HEK293T (cell line): ENCODE data around the gene GRM5.

Source experiments
- CTCF ChIA-PET: fragments of 350-600 bp; formaldehyde crosslinking; extraction: SDS; loops from one replicate; lab custom pipeline; 2021; ENCODE audit warnings: antibody characterized with exemption, inconsistent platforms; lab: Yijun Ruan, JAX
- POLR2A ChIA-PET: fragments of 350-600 bp; formaldehyde crosslinking; extraction: SDS; loops from one replicate; lab custom pipeline; 2020; ENCODE audit warnings: antibody characterized with exemption, inconsistent platforms; lab: Yijun Ruan, JAX
- DNase-seq: peaks from one replicate; pipeline ENCODE4 v3.0.0; 2012; ENCODE audit warnings: mixed read lengths; ENCODE audit errors: extremely low spot score
- ARNT ChIP-seq: fragments of 450-650 bp; IDR thresholded peaks from 2 replicates; pipeline ENCODE4 v1.6.1; 2017; ENCODE audit warnings: mild to moderate bottlenecking
- BHLHE40 ChIP-seq: fragments of 450-650 bp; IDR thresholded peaks from 2 replicates; pipeline ENCODE4 v1.6.1; 2016; ENCODE audit warnings: mild to moderate bottlenecking, moderate library complexity, borderline replicate concordance
- CTBP1 ChIP-seq: fragments of 450-650 bp; IDR thresholded peaks from 2 replicates; pipeline ENCODE4 v1.6.1; 2016; ENCODE audit warnings: borderline replicate concordance
- ELF4 ChIP-seq: fragments of 450-650 bp; IDR thresholded peaks from 2 replicates; pipeline ENCODE4 v1.6.1; 2017; ENCODE audit warnings: antibody characterized with exemption
- FOXA1 ChIP-seq: fragments of 450-650 bp; IDR thresholded peaks from 2 replicates; pipeline ENCODE4 v1.6.1; 2016; ENCODE audit warnings: mild to moderate bottlenecking
- FOXK2 ChIP-seq: fragments of 450-650 bp; IDR thresholded peaks from 2 replicates; pipeline ENCODE4 v1.6.1; 2016; ENCODE audit warnings: mild to moderate bottlenecking
- FOXM1 ChIP-seq: fragments of 450-650 bp; IDR thresholded peaks from 2 replicates; pipeline ENCODE4 v1.6.1; 2017; ENCODE audit warnings: mild to moderate bottlenecking, borderline replicate concordance
- HDGF ChIP-seq: fragments of 450-650 bp; IDR thresholded peaks from 2 replicates; pipeline ENCODE4 v1.6.1; 2017; ENCODE audit warnings: antibody characterized with exemption, borderline replicate concordance
- L3MBTL2 ChIP-seq: fragments of 450-650 bp; conservative IDR thresholded peaks from 2 replicates; pipeline ENCODE4 v1.6.1; 2016; ENCODE audit warnings: mild to moderate bottlenecking
- LEF1 ChIP-seq: fragments of 450-650 bp; IDR thresholded peaks from 2 replicates; pipeline ENCODE4 v1.6.1; 2017; ENCODE audit warnings: mild to moderate bottlenecking, borderline replicate concordance
- NFRKB ChIP-seq: fragments of 450-650 bp; IDR thresholded peaks from 2 replicates; pipeline ENCODE4 v1.6.1; 2016; ENCODE audit warnings: mild to moderate bottlenecking, moderate library complexity
- PKNOX1 ChIP-seq: fragments of 450-650 bp; IDR thresholded peaks from 2 replicates; pipeline ENCODE4 v1.6.1; 2016
- SP1 ChIP-seq: fragments of 450-650 bp; IDR thresholded peaks from 2 replicates; pipeline ENCODE4 v1.6.1; 2017
- SUZ12 ChIP-seq: fragments of 450-650 bp; IDR thresholded peaks from 2 replicates; pipeline ENCODE4 v1.6.1; 2016; ENCODE audit warnings: mild to moderate bottlenecking
- TARDBP ChIP-seq: fragments of 450-650 bp; IDR thresholded peaks from 2 replicates; pipeline ENCODE4 v1.6.1; 2016
- ZNF384 ChIP-seq: fragments of 450-650 bp; IDR thresholded peaks from 2 replicates; pipeline ENCODE4 v1.6.1; 2016

Gene GRM5

DNA sequence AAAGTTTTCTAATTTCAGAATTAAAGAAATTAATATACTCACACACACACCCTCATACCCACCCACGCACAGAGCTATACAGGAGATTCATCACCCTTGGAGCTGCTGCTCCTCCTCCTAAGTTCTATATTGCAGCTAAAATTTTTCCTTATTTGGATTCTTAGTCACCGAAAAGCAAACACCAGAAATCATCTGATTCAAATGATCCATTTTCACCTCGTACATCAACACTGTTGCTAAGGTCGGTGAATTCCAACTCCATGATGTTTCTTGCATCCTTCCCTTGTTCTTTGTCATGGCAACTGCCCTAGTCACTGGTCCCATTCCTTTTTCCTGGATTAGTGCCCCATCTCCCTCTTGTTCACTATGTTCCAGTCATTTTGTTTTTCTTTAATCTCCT, 286.2 kb downstream of the GRM5 start:
- DNase-seq, result no peak
- ChIA-PET CTCF (no interaction called here), POLR2A (no interaction called here)
- TF ChIP-seq FOXM1, result no peak
- TF ChIP-seq PKNOX1, result no peak

DNA sequence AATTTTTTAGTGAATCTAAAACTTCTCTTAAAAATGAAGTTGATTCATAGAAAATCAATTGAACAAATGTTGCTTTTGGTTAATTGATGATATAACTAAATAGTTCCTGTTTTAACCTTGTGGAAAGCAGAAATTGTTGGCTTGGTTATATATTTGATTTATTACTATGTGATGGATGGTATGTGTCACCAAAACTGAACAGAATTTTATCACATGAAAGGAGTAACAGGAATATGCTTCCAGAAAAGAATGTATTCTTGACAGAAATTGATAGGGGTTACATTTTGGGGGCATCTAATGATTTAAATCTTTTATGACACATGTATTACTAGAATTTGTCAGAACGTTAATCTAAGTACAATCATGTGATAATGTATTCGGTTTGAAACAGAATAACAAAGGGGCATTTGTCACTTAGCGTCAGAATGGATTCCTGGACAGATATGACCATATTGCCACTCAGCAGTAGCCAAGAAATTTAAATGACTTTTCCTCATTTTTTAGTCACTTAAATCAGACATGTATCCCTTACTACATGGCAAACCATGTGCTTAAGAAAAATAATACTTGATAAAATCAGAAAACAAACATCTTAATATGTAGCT, 295.2 kb downstream of the GRM5 start:
- ChIA-PET POLR2A (no interaction called here), CTCF (no interaction called here)
- no peak for DNase-seq
- TF ChIP-seq CTBP1 (no peak), SUZ12 (no peak), FOXK2 (no peak), LEF1 (no peak), BHLHE40 (no peak), PKNOX1 (no peak), NFRKB (no peak), FOXA1 (no peak), ELF4 (no peak)

DNA sequence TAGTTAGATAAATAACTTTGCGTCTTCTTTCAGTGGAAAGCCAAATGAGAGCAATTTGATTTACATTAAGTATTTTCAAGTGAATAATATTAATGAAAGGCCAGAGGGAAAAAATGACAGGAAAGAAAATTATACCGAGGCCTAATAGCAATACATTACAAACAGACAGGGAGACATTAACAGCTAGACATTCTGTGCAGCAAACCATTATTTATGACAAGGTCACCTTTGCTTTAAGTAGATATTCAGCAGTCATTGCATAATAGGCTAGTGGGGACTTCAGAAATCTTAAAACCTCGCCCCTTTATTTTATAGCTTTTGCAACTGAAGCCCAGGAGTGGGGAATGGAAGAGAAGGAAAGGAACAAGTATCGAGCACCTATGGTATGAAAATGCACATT, 321.6 kb downstream of the GRM5 start:
- no peak for DNase-seq
- ChIA-PET POLR2A (no interaction called here), CTCF (no interaction called here)
- TF ChIP-seq FOXK2 (no peak), PKNOX1 (no peak), FOXA1 (no peak), ZNF384 (no peak), HDGF (no peak), NFRKB (no peak), SUZ12 (no peak), ARNT (no peak), FOXM1 (no peak), TARDBP (no peak)

- TF ChIP-seq ZNF384 (no peak), HDGF (no peak), BHLHE40 (no peak), SP1 (no peak), ARNT (no peak), PKNOX1 (no peak), SUZ12 (no peak), NFRKB (no peak), FOXM1 (no peak), TARDBP (no peak), FOXK2 (no peak), L3MBTL2 (no peak), LEF1 (no peak), CTBP1 (no peak)
- no peak for DNase-seq
- CTCF ChIA-PET, result no interaction called here
- POLR2A ChIA-PET, result no interaction called here
Observed at GRCh38 chr11:88739524-88739923, 326.3 kb downstream of the GRM5 start.

DNA sequence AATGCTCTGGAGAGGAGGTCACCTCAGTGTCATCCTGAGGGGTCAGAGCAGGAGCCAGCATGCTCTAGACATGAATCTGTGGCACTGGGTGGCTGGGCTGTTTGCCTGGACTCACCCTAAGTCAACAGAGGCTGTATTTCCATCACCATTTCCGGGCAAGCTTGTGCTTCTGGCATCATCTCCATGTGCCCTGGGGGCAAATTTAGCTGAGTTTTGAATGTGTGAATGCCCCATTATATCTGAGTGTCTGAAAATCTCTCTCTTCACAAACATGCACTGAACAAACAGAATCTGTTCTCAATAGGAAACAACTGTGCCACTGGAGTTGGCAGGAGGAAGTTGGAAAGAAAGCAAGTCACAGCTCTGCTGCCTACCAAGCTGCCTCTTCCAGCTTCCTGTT, 356.2 kb downstream of the GRM5 start:
- no peak for TF ChIP-seq ZNF384
- TF ChIP-seq FOXK2, result no peak
- no peak for TF ChIP-seq PKNOX1
- no peak for TF ChIP-seq FOXA1
- TF ChIP-seq L3MBTL2, result no peak
- TF ChIP-seq ELF4, result no peak
- no peak for TF ChIP-seq NFRKB
- no peak for TF ChIP-seq LEF1
- TF ChIP-seq HDGF, result no peak
- no peak for TF ChIP-seq TARDBP
- no peak for TF ChIP-seq CTBP1
- no peak for TF ChIP-seq SUZ12
- TF ChIP-seq BHLHE40, result no peak
- no peak for TF ChIP-seq SP1
- TF ChIP-seq ARNT, result no peak
- no peak for TF ChIP-seq FOXM1
- ChIA-PET POLR2A (no interaction called here), CTCF (no interaction called here)
- no peak for DNase-seq

DNA sequence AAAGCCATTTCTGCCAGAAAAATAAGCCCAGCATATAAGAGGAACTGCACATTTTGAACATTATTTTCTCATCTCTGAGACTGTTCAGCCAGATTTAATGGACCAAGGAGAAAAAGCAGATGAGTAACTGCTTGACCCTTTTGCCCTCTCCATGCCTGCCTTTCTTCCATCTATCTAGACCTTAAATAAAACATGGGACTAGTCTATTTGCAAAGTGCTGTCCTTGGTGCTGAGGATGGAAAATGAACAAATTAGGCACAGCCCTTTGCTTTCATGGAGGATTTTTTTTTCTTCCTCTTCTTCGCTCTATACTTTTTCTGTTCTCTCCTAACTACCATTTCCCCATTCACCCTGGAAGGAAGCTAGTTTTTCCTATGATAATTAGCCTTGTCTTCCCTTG, 361.3 kb downstream of the GRM5 start:
- DNase-seq, result no peak
- CTCF ChIA-PET, result no interaction called here
- TF ChIP-seq FOXA1 (no peak), LEF1 (no peak), TARDBP (no peak), SUZ12 (no peak), FOXM1 (no peak), L3MBTL2 (no peak), ELF4 (no peak), CTBP1 (no peak), ZNF384 (no peak), FOXK2 (no peak)
- POLR2A ChIA-PET, result no interaction called here
